T follicular helper cell (primary cell): ENCODE results near the gene RPP38.

ENCODE experiments used
- DNase-seq: peaks from one replicate; pipeline ENCODE4 v3.0.0-alpha.2; 2020; ENCODE audit warnings: low read depth

The RPP38 gene

DNA sequence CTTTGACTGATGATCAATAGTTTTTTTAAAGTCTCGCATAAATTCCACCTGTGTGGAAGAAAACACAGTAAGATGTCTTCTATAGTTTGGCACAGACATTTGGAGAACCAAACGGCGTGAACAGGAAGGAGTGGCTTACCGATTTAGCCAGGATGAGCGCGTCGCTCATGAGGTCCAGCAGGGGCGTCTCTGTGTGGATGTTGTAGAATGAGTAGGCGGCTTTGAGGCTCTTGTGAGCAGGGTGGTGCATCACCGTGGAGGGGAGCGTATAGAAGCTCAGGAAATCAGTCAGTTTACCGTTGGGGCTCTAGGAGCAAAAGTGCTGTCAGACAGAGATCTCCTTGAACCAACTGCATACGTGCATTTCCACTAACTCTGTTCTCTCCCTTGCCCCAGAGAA lies 15.5 kb downstream of the RPP38 start:
- no peak for DNase-seq

- DNase-seq = no peak
These were observed 16.6 kb downstream of the RPP38 start for GRCh38 chr10:15113766-15114165.

- DNase-seq = no peak
These were observed 19.1 kb downstream of the RPP38 start for GRCh38 chr10:15116225-15116624.

- no peak for DNase-seq
These were observed 21.5 kb downstream of the RPP38 start for GRCh38 chr10:15118615-15119014.

- no peak for DNase-seq
These were observed 23.4 kb downstream of the RPP38 start for GRCh38 chr10:15120523-15120922.

GRCh38 chr10:15121707-15122106 lies 24.6 kb downstream of the RPP38 start:
- no peak for DNase-seq

DNA sequence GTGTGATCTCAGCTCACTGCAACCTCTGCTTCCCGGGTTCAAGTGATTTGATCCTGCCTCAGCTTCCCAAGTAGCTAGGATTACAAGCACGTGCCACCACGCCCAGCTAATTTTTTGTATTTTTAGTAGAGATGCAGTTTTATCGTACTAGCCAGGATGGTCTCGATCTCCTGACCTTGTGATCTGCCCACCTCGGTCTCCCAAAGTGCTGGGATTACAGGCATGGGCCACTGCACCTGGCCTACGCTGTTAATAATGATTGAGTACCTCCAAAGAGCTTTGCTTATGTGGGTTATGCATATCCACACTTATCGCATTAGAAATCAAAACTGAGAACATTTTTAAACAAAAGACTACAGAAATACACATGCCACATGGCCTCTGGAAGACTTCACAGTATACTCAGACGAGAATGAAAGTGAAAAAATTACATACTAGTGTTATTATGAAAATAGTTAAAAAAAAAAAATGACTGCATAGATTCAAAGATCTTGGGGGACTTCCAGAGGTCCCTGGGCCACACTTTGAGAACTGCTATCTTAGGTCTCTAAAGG lies 25.4 kb downstream of the RPP38 start:
- no peak for DNase-seq

DNA sequence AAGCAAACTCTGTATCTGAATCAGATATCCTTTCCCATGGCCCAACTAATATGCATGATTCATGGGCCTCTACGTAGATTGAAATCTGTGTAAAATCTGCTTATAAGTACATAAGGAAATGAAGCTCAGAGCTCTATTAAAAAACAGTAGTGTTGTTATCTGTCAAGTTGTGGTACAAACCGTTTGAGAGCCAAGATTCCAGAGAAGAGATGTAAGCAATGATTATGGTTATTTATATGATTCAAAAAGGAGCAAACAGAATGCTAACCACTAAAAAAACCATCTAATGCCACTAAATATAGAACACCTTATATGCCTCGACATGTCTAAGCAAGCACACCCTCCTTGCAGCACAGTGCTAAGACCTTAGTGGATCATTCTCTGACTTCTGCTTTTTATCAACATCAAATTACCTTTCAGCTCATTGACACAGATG lies 26.6 kb downstream of the RPP38 start:
- DNase-seq = no peak

GRCh38 chr10:15124190-15124589 lies 27.0 kb downstream of the RPP38 start:
- no peak for DNase-seq

DNA sequence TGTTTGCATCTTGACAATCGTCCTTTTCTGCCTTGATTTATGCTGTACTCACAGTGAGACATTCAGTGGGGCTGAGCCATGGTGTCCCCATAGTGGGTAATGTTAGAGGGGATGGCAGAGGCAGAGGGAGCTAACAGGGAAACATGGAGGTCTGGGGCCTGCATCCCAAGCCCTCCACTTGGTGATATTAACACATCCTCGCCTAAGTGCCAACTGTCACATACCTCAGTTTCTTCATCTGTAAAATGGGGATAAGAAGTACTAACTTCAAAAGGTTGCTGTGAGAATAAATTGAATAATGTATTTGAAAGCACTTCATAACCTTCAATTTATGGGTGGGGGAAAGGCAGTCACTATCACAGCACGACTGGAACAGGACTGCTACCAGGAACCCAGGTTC lies 27.8 kb downstream of the RPP38 start:
- DNase-seq = no peak

GRCh38 chr10:15131330-15131729 lies 34.2 kb downstream of the RPP38 start:
- no peak for DNase-seq

GRCh38 chr10:15136129-15137035 lies 39.2 kb downstream of the RPP38 start:
- DNase-seq = no peak

GRCh38 chr10:15137036-15137359 lies 39.8 kb downstream of the RPP38 start:
- no peak for DNase-seq

- DNase-seq = no peak
These were observed 40.5 kb downstream of the RPP38 start for GRCh38 chr10:15137636-15138035.

- no peak for DNase-seq
These were observed 43.5 kb downstream of the RPP38 start for GRCh38 chr10:15140698-15141097.

DNA sequence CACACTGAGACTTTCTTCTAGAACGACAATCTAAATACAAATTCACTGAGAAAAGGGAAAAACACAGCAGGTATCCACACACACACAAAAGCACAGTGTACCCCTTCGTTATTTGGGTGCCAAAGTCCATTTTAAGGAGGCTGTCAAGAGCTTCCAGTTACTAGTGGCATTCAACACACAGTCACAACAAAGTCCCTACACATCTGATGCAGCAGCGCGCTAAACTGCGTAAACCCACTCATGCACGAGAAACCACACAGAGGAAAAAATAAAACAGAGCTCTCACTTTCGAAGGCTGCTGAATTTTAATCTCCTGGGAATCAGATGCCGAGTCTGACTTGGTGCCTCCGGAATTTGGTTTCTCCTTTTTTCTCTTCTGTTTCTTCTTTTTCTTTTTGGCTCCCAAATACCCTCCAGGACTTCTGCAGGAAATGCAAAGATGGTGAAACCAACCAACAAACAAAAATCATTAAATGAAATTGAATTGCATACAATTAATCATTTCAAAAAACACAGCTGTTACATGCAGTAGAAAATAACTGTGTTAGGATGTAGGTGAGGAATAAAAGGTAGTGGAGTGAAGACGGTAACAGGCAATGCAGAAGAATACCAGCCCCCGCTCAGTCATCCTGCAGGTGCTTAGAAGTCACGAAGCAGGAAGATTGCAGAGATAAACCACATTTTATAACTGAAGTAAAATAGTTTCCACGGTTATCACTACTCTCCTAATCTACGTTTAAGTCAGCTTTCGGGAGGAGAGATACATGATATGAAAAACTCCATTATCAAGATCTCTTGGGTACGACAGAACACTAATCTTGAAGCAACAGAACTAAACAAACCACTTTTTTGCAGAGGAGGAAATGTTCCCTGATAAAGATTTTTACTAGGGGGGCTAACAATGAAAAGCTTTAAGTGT lies 44.2 kb downstream of the RPP38 start:
- no peak for DNase-seq

- no peak for DNase-seq
These were observed 47.6 kb downstream of the RPP38 start for GRCh38 chr10:15144788-15145187.

GRCh38 chr10:15146366-15146765 lies 49.2 kb downstream of the RPP38 start:
- DNase-seq = no peak

- no peak for DNase-seq
These were observed 50.6 kb downstream of the RPP38 start for GRCh38 chr10:15147594-15148392.

DNA sequence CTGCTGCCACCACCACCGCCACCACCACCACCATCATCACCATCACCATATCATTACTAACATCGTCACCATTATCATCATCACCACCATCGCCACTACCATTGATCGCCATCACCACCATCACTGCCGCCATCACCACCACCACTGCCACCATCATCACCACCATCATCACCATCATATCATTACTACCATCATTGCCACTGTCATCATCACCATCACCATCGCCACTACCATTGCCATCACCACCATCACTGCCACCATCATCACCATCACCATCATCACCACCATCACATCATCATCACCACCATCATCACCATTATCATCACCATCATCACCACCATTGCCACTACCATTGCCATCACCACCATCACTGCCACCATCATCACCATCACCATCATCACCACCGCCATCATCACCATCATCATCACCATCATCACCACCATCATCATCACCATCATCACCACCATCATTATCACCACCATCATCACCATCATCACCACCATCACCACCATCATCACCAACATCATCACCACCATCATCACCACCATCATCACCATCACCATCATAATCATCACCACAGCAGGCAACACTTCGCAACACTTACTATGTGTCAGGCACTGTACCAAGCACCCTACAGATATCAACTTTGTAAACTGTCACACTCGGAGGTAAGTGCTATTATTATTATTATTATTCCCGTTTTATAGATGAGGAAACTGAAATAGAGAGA lies 52.1 kb downstream of the RPP38 start:
- DNase-seq = no peak

- DNase-seq = no peak
These were observed 53.4 kb downstream of the RPP38 start for GRCh38 chr10:15150563-15150962.
